Kidney glomerular epithelial cell (primary cell): Measurements from ENCODE around the gene STK4.
A peak's percentile ranks its signal among the peaks of the same experiment; 100 is the strongest.

Experiments used
- DNase-seq: peaks from one replicate; lab custom pipeline; 2025; lab: John Stamatoyannopoulos, UW

STK4 gene

DNA sequence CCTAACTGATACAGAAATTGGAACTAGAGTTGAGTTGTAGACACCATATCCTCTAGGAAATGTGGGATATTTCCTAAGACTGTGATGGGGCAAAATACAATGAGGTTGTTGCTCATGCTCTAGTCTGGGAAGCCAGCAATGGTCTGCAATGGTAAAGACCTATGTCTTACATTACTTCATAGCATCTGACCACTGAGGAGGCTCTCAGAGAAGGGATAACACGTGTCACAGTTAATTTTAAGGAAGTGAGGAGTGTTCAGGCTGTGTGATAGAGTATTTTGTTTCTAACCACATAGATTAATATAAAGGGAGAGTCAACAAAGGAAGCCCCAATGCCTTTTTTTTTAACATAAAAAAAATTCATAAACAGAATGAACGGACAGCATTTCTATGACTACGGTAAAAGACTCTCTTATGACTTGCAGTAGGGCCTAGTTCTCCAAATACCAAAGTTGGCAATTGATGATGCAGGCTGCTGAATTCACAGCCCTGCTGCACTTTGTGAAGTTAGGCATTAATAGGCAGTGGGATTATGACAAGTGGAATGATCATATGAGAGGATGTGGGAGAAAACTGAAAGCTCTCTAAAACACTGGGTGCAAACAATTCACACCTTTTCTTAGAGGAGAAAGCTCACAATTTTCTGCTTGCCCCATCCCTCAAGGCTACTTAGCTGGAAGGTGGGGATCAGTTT is 120.9 kb downstream of the STK4 start:
- no peak for DNase-seq

- no peak for DNase-seq
Observed at GRCh38 chr20:45087814-45088213, 121.5 kb downstream of the STK4 start.

GRCh38 chr20:45088247-45088646 is 121.9 kb downstream of the STK4 start:
- peak; percentile 80 for DNase-seq

DNA sequence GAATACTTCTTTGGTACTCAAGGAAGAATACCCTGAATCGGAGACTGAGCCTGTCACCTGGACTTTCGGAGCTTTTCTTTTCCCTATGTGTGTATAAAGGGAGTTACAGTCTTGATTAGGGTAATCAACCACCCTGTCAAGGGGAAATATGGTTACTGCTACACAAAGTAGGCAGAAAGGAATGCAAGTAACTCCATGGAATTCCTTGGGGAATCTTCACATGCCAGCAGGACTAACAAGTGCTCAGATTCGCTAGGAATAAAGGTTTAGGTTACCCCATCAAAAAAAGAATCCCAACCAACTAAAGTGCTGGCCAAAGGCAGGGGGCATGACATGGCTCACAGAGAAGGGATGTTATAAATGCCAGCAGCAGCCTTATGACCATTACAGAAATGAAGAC is 124.2 kb downstream of the STK4 start:
- peak; percentile 30 for DNase-seq

DNA sequence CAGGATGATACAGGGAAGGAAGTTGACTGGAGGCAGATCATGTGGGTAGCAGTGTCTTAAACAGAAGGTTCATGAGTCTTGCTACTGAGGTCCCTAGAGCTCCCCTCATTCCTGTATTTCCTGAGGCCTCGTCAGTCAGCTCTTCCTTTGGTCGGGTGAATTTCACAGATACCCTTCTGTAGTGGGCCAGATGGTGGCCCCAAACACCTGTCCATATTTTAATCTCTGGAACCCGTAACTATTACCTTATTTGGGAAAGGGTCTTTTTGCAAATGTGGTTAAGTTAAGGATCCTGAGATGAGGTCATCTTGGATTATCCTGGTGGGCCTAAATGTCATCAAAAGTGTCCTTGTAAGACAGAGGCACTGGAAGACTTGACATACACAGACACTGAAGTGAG is 125.1 kb downstream of the STK4 start:
- no peak for DNase-seq

- DNase-seq = no peak
Observed at GRCh38 chr20:45092898-45093297, 126.6 kb downstream of the STK4 start.

DNA sequence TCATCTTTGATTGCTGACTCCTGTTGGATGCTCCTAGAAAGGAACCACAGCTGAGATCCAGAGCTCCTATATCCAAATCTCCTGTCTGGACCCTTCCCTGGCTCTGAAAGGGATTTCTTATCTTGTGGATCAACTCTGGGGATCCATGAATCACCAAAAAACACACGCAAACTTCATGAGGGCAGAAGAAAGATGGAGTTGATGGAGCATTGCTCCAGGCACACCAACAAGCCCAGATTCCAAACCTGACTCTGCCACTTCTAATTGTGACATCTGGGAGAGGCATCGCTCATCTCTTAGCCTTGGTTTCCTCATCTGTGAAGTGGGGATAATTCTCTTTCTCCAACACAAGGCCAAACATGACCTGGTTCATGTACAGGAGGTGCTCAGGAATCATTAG is 127.9 kb downstream of the STK4 start:
- DNase-seq = no peak

- no peak for DNase-seq
Observed at GRCh38 chr20:45094864-45095574, 128.7 kb downstream of the STK4 start.

DNA sequence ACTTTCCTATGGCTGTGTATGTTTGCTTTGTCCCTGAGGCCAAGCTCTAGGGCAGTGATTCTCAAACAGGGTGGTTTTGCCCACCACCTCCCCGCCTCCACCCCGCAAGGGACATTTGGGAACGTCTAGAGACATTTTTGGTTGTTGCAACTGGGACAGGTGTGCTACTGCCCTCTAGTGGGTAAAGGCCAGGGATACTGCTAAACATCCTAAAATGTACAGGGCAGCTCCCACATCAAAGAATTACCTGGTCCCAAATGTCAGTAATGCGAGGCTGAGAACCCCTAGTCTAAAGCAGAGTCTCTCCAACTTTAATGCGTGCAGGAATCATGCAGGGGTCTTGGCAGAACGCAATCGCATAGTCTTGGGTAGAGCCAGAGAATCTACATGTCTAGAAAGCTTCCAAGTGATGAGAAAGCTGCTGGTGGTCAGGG is 129.5 kb downstream of the STK4 start:
- peak; percentile 71 for DNase-seq

DNA sequence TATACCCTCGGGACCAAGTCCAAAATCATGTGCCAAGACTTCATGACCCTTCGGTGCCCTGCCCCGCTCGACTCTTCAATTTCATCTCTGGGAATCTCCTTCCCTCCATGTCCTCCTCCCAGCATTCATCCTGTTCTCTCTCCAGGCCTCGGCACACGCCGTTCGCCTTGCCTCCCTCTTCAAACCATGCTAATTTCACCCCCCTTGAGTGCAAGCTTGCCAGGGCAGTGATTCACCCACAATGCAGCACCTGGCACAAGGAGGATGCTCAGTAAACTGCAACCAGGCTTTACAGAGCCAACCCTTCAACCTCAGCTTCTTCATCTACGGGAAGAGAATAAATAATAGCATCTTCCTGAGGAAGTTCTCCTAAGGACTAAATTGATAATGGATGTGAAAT is 130.5 kb downstream of the STK4 start:
- no peak for DNase-seq

GRCh38 chr20:45097485-45098102 is 131.3 kb downstream of the STK4 start:
- DNase-seq = no peak

GRCh38 chr20:45098103-45098773 is 131.9 kb downstream of the STK4 start:
- DNase-seq = no peak

GRCh38 chr20:45100563-45101245 is 134.4 kb downstream of the STK4 start, which contains the start of gene KCNS1:
Gene KCNS1, minus strand, starts transcription at chr20:45101127. Its CDS starts 1,891 bp downstream, at chr20:45099236.
- DNase-seq = no peak

- DNase-seq = no peak
Observed at GRCh38 chr20:45101333-45101850, 135.1 kb downstream of the STK4 start.

DNA sequence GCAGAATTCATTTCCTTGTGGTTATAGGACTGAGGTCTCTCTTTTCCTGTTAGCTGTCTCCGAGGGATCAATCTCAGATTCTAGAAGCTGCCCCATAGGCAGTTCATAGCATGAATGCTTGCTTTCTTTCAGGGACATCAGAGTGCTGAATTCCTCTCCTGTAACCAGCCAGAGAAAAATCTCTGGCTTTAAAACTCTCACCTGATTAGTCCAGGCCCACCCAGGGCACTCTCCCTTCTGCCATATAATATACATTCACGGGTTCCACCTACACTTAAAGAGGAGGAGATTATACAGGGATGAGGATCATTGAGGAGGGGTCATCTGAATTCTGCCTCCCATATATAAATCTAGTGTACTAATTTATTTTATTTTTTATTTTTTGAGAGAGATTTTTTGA is 136.8 kb downstream of the STK4 start:
- DNase-seq = no peak

- DNase-seq = peak; percentile 98
Observed at GRCh38 chr20:45104786-45105185, 138.5 kb downstream of the STK4 start.

DNA sequence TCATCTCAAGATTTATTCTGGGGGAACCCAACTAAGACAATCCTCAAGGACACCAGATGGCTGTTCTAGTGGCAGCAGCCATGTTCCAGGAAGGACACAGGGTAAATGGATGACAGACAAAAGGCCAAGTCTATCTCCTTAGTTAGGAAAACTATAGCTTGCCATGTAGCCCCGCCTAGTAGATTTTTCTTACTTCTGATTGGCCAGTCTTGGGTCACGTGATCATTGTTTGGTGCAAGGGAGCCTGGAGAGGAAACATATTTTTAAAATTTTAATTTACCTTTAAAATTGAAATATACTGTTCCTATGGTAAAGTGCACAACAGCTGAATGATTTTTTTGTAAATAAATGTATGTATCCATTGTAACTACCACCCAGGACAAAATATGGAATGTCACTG is 139.0 kb downstream of the STK4 start:
- peak; percentile 44 for DNase-seq

GRCh38 chr20:45109634-45110033 is 143.3 kb downstream of the STK4 start:
- DNase-seq = no peak

GRCh38 chr20:45110301-45110700 is 144.0 kb downstream of the STK4 start:
- no peak for DNase-seq

GRCh38 chr20:45111285-45111684 is 145.0 kb downstream of the STK4 start:
- DNase-seq = no peak

DNA sequence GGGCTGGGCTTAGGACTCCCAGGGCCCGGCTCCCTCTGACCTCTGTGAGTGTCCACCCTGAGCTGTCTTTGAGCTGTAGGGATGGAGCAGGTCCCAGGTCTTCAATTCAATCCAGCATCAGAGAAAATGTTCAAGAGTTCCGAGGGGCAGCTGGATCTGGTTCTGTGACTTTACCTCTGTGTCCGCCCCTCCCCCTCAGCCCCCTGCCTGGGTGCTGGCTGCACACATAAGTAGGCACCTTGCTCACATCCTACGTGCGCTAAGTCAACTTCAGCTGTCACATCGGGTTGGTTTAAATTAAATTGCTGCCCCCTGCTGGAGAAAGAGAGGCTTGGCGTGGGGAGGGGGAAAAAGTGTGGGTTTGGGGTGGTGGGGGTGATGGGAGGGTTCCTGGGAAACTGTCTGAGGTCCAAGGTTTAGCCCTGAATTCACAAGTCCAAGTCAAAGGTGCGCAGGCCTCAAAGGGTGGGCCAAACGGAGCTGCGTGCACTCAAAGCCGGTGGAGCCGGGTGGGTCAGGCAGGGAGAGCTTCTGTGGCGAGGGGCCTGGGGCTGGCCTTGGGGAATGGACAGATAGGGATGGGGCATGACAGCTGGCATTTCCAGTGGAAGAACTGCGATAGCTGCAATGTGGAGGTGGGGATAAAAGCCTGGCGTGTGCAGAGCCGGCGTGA is 145.6 kb downstream of the STK4 start:
- no peak for DNase-seq
